Heart right ventricle (tissue), 16 donors: ENCODE measurements around the gene CABP4. TPM values are rescaled to one million over a fixed set of nuclear protein-coding genes. Genes with fewer than 3 reads are reported as not detected.

ENCODE experiments used
- ATAC-seq, 8 donors: fragments of 200-7000 bp; cut with Tn5 transposase; one replicate each; pipeline ENCODE4 v1.9.1; 2020; ENCODE audit warnings: mild to moderate bottlenecking in 8 of 8, moderate library complexity in 8 of 8, moderate number of reproducible peaks in 1 of 8
- DNase-seq, 2 donors: peaks; one replicate each; pipeline ENCODE4 v3.0.0-alpha.2; 2020
- H3K27ac ChIP-seq, 10 donors: fragments of 200-600 bp; sonication (generic) in 2 of 10; one replicate each; pipeline versions ENCODE4 v1.5.0 to v1.8.0; 2020 to 2022; ENCODE audit warnings: mild to moderate bottlenecking in 3 of 10
- H3K27me3 ChIP-seq, 7 donors: fragments of 200-600 bp; one replicate each; pipeline ENCODE4 v1.8.0; 2021 to 2022; ENCODE audit warnings: mild to moderate bottlenecking in 2 of 7
- H3K36me3 ChIP-seq, 9 donors: fragments of 200-600 bp; sonication (generic) in 1 of 9; one replicate each; pipeline versions ENCODE4 v1.5.0 to v1.8.0; 2020 to 2022; ENCODE audit warnings: mild to moderate bottlenecking in 2 of 9
- H3K4me1 ChIP-seq, 9 donors: fragments of 200-600 bp; sonication (generic) in 1 of 9; one replicate each; pipeline versions ENCODE4 v1.5.0 to v1.8.0; 2020 to 2022; ENCODE audit warnings: mild to moderate bottlenecking in 4 of 9
- H3K4me3 ChIP-seq, 10 donors: fragments of 200-600 bp; sonication (generic) in 2 of 10; one replicate each; pipeline versions ENCODE4 v1.5.0 to v1.8.0; 2020 to 2022; ENCODE audit warnings: mild to moderate bottlenecking in 7 of 10, moderate library complexity in 2 of 10
- H3K9me3 ChIP-seq, 11 donors: fragments of 200-600 bp in 10 of 11; sonication (generic) in 2 of 11; one replicate each; pipeline versions ENCODE4 v1.5.0 to v1.8.0; 2013 to 2022; ENCODE audit warnings: mild to moderate bottlenecking in 2 of 11, control low read depth in 1 of 11, moderate library complexity in 1 of 11
- CTCF ChIP-seq, 9 donors: fragments of 200-600 bp; sonication (generic) in 2 of 9; IDR thresholded peaks; one replicate each; pipeline versions ENCODE4 v1.5.0 to v1.8.0; 2021 to 2022; ENCODE audit warnings: antibody characterized with exemption in 9 of 9, mild to moderate bottlenecking in 5 of 9, moderate library complexity in 1 of 9
- WGBS, 2 donors: extraction: QIAGEN DNeasy Blood & Tissue Kit; methylation state at CpG; one replicate each; pipeline ENCODE4 v1.1.7; 2013; ENCODE audit warnings: inconsistent platforms in 1 of 2; 5-methylcytosine and 5-hydroxymethylcytosine counted together
- intact Hi-C, 10 donors: fragments of 100-400 bp; cut with DNase I; formaldehyde crosslinking; loops; one replicate each; pipeline versions ENCODE4 v1.11.1 to v1.14.2; 2022
- polyA plus RNA-seq, 2 donors: library from polyadenylated mRNA; stranded (reverse); fragments of 200-250 nt; gene quantifications; one replicate each; pipeline ENCODE4 v1.2.3, GENCODE V29; 2013
- total RNA-seq, 10 donors: library from RNA; stranded (reverse); fragmentation: NEBNext Ultra II Directional in 3 of 10; extraction: Animal tissue kit (Norgen Biotek cat#: 25700) in 3 of 10; gene quantifications; one replicate each; pipeline versions ENCODE4 v1.2.1 to v1.2.4, GENCODE V29; 2021 to 2023
- donor health status: Arrhythmogenic right ventricular cardiomyopathy.
- donor health status: ischemic (EF 13 %, LVEDD 7.1; RV severe dilation, severe dysfunction).
- donor health status: healthy with polysubstance abuse.
- donor health status: DM: no; HTN: yes; CAD: no.
- donor health status: DM: no; HTN: no; CAD: no.
- donor health status: ischemic (EF 25% LVEDD 6.9; RV normal size, moderate dysfunction).
- donor health status: ischemic (EF 25% LVEDD 5.7; RV mildly dilated, moderate dysfunction).
- donor health status: healthy.
- donor health status: DM: yes; HTN: yes; CAD: no.
- donor health status: Ischemic cardiomyopathy.
- donor health status: ischemic (EF 35%, LVEDD 5.7; RV mildly dilated, moderate dysfunction).
- donor health status: nonischemic (EF 11% LVEDD 7.7; RV severe dilation, severe dysfunction).
- donor health status: DM: yes; HTN: yes; CAD: no.
- donor health status: PGD.
- donor health status: ischemic (EF 29% LVEDD 5.4; RV normal size, mild dysfunction).
- donor health status: nonischemic (EF 23%, LVEDD 6.1; RV moderate dilation, normal function).

Gene CABP4
- total and polyA plus RNA-seq, 12 donors: 0.17 to 1.5 (median 0.70) TPM; not detected in 1

GRCh38 chr11:67504950-67505581, 49.9 kb downstream of the CABP4 start, which contains the start of gene PITPNM1:
Gene PITPNM1 (minus strand): TSS chr11:67505363. CDS start chr11:67504180, 1,183 bp downstream.
- 1 to 2% methylated on average over 46 to 56 of the region's 58 CpGs for WGBS, 2 donors
- no peak for TF ChIP-seq CTCF (IDR thresholded peaks at IDR 0.05)
- Histone ChIP-seq H3K4me1 (peaks cover 17 to 53% (median 42%) of the 10 kb centered on the region in 9 donors), H3K27me3 (no peaks in the 10 kb centered on the region), H3K27ac (peak within 1 kb of the TSS; percentile 82 to 100 (median 98)), H3K9me3 (no peaks in the 10 kb centered on the region), H3K36me3 (peaks cover 0 to 37% (median 8%) of the 10 kb centered on the region in 9 donors), H3K4me3 (peak within 1 kb of the TSS; percentile 60 to 96 (median 78))
- intact Hi-C loops: loop anchor here in 6 of 10 donors (1.0 to 10.0 kb wide), 10 partner anchors 36 to 153 kb away; partner anchors contain the start of genes PPP1CA (in 4 of the 6), TBC1D10C (in 4 of the 6), TMEM134 (in 3 of the 6) and GSTP1 (in 2 of the 6)
- ATAC-seq (peak; percentile 49 to 70 (median 58)), DNase-seq (peak; percentile 78 to 87)

- H3K9me3 ChIP-seq: no peaks in the 10 kb centered on the region
- DNase-seq (peak; percentile 87 to 91), ATAC-seq (peak; percentile 44 to 80 (median 68))
- WGBS, 2 donors: 6 to 15% methylated on average over 17 of the region's 17 CpGs
- H3K27me3 ChIP-seq: no peaks in the 10 kb centered on the region
- peak overlapping the region; percentile 60 to 96 (median 78) for H3K4me3 ChIP-seq
- peaks cover 0 to 31% (median 8%) of the 10 kb centered on the region in 9 donors for H3K36me3 ChIP-seq
- peak; percentile 98 to 99 (median 99) for TF ChIP-seq CTCF (IDR thresholded peaks at IDR 0.05)
- intact Hi-C loops: loop anchor here in 8 of 10 donors (1.0 to 10.0 kb wide), 14 partner anchors 23 to 154 kb away; partner anchors contain the start of genes PPP1CA (in 6 of the 8), TBC1D10C (in 4 of the 8), TMEM134 (in 3 of the 8) and GSTP1 (in 2 of the 8)
- H3K27ac ChIP-seq: peak overlapping the region; percentile 82 to 100 (median 98)
- peaks cover 17 to 50% (median 42%) of the 10 kb centered on the region in 9 donors for H3K4me1 ChIP-seq
These were observed 50.6 kb downstream of the CABP4 start for GRCh38 chr11:67505605-67506396.

GRCh38 chr11:67506426-67507051, 51.4 kb downstream of the CABP4 start:
- TF ChIP-seq CTCF (IDR thresholded peaks at IDR 0.05): peak in 3 of 9 donors; percentile 11 to 45 (median 16)
- DNase-seq (no peak), ATAC-seq (no peak)
- Histone ChIP-seq H3K27me3 (no peaks in the 10 kb centered on the region), H3K27ac (peak overlapping the region in 9 of 10 donors; percentile 96 to 100 (median 98)), H3K4me1 (peaks cover 17 to 49% (median 42%) of the 10 kb centered on the region in 9 donors), H3K36me3 (peaks cover 0 to 24% (median 8%) of the 10 kb centered on the region in 9 donors), H3K4me3 (peak overlapping the region in 8 of 10 donors; percentile 56 to 97 (median 80)), H3K9me3 (no peaks in the 10 kb centered on the region)
- intact Hi-C loops: loop anchor here in 8 of 10 donors (1.0 to 10.0 kb wide), 12 partner anchors 24 to 154 kb away; partner anchors contain the start of genes PPP1CA (in 6 of the 8), TBC1D10C (in 4 of the 8), GSTP1 (in 2 of the 8) and POLD4 (in 2 of the 8)
- 79 to 86% methylated on average over 16 of the region's 16 CpGs for WGBS, 2 donors
